ENCODE data around the gene VSNL1. TPM values are rescaled to one million over a fixed set of nuclear protein-coding genes. Genes with fewer than 3 reads are reported as not detected.
A peak's percentile ranks its signal among the peaks of the same experiment; 100 is the strongest.

VSNL1 gene
- polyA plus RNA-seq (2013) = 0.25 TPM in 2 replicates

DNA sequence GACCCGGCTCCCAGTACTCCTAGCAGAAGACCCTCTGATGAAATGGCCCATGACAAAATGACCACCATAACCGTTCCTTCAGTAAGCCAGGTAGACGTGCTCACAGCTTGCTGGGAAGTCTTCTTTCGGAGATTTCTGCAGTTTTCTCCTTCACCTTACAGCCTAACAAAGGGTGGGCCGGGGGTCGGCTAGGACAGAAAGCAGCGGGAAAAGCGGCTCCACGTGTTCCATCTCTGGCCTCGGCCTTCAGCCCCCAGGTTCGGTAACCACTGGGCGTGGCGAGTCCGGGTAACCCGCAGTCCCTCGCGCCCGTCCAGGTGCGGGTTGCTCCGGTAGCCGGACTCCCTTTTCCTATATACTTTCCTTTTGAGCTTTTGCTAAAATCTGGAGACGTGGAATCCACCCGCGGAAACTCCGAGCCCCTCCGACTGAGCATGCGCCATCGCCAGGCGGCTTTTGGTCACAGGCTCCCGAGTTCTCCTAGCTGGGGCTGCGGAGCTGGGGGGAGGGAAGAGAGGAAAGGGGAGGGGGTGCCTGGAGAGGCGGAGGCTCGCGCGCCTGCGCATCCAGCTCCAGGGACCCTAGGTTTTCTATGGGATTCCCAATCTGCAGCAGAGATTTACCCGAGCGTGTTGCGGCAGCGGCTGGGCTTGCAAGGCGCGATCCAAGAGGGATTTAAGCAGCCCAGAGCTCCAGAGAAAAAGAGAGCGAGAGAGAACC, at the start of gene VSNL1:
Gene VSNL1, plus strand, starts transcription at position 604 of the 720 bp plus-strand sequence. CDS start 51,379 bp downstream, outside the sequence.
- Histone ChIP-seq H4K91ac (ENCODE audit: low read depth, low read length) (peak within 1 kb of the TSS; percentile 8), H3K4me1 (ENCODE audit: control insufficient read depth in 1 of 2, insufficient read depth in 2 of 2, low read length in 2 of 2) (peaks cover 4 to 11% of the 10 kb centered on the region in 2 experiments), H3K9ac (ENCODE audit: low read length) (peak within 1 kb of the TSS; percentile 0), H3K18ac (ENCODE audit: low read length) (peak within 1 kb of the TSS; percentile 1), H3K4ac (ENCODE audit: low read depth, low read length) (no peak within 1 kb of the TSS), H3K14ac (ENCODE audit: low read length) (peak within 1 kb of the TSS; percentile 32), H3K79me2 (ENCODE audit: control insufficient read depth, insufficient read depth, low read length, poor library complexity) (peaks cover 2% of the 10 kb centered on the region), H3K27ac (ENCODE audit: low read depth, low read length) (peak within 1 kb of the TSS; percentile 46), H3K4me3 (ENCODE audit: low read depth, low read length) (peak within 1 kb of the TSS; percentile 70), H2BK12ac (ENCODE audit: low read length) (peak within 1 kb of the TSS; percentile 4), H2AK5ac (ENCODE audit: low read length) (no peak within 1 kb of the TSS), H2BK120ac (ENCODE audit: insufficient read depth, low read length, poor library complexity) (peak within 1 kb of the TSS; percentile 30), H3K79me1 (ENCODE audit: low read length) (no peaks in the 10 kb centered on the region), H4K12ac (ENCODE audit: low read depth, low read length) (peak within 1 kb of the TSS; percentile 94), H3K27me3 (ENCODE audit: insufficient read depth, low read length) (no peaks in the 10 kb centered on the region), H3K4me2 (ENCODE audit: low read length) (peak within 1 kb of the TSS; percentile 99), H2BK5ac (ENCODE audit: low read depth, low read length, poor library complexity) (peak within 1 kb of the TSS; percentile 61), H4K8ac (ENCODE audit: low read depth, low read length) (peak within 1 kb of the TSS; percentile 90), H2AFZ (ENCODE audit: insufficient read depth, low read length, poor library complexity) (peak within 1 kb of the TSS; percentile 58), H3K23ac (ENCODE audit: low read length) (no peak within 1 kb of the TSS), H3K36me3 (ENCODE audit: control insufficient read depth in 1 of 2, insufficient read depth in 2 of 2, low read length in 2 of 2) (no peaks in the 10 kb centered on the region), H3K9me3 (ENCODE audit: insufficient read depth, low read depth, low read length) (no peaks in the 10 kb centered on the region)
- no CpG with 5 or more reads among the region's 43 CpGs for WGBS (ENCODE audit: extremely low coverage, insufficient coverage, insufficient read length)
- DNase-seq = peak; percentile 92 to 94

DNA sequence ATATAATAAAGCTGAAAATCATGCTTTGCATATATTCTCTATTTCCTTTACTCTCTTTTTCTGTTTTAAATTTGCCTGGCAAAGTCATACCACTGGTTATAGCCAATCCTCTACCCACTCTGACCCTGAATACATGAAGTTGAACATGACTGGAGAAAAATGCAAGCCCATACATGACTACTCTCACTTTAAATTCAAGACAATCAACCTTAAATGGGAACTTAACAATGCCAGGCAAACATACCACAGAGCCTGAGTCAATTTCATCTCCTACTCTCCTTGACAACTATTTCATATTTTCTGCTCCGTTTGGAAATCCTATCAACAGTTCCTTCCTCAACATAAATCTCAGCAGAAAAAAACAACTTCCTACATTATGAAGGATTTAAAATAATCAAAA, 44.9 kb upstream of the VSNL1 start:
- Histone ChIP-seq H4K8ac (ENCODE audit: low read depth, low read length) (no peak overlapping the region), H3K79me1 (ENCODE audit: low read length) (no peaks in the 10 kb centered on the region)
- no CpG with 5 or more reads among the region's 1 CpG for WGBS (ENCODE audit: extremely low coverage, insufficient coverage, insufficient read length)

DNA sequence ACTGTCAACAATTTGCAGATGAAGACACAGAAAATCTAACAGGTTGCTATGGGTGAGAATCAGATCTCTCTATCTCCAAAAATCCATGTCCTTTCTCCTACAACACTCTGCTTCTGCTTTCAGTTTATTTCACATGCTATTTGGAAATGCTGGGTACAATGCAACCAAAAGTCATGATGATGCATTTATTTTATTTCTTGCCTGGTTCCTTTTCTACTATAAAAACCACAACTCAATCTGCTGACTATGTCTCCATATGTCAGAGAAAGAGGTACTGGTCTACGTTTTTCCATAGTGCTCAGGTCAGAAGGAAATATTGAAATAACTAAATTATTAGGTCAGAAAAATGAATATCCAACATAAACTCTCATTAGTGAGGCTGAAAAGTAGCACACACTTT, 42.8 kb upstream of the VSNL1 start:
- H3K27ac ChIP-seq (ENCODE audit: low read depth, low read length) = no peak overlapping the region
- H3K4me1 ChIP-seq (ENCODE audit: control insufficient read depth in 1 of 2, insufficient read depth in 2 of 2, low read length in 2 of 2) = no peaks in the 10 kb centered on the region
- no peak overlapping the region for H3K14ac ChIP-seq (ENCODE audit: low read length)
- H3K4me3 ChIP-seq (ENCODE audit: low read depth, low read length) = no peak overlapping the region
- no peak overlapping the region for H3K4me2 ChIP-seq (ENCODE audit: low read length)
- H3K27me3 ChIP-seq (ENCODE audit: insufficient read depth, low read length) = no peaks in the 10 kb centered on the region
- no peak overlapping the region for H2BK5ac ChIP-seq (ENCODE audit: low read depth, low read length, poor library complexity)
- WGBS (ENCODE audit: extremely low coverage, insufficient coverage, insufficient read length) = no CpG with 5 or more reads among the region's 1 CpG
- H3K79me2 ChIP-seq (ENCODE audit: control insufficient read depth, insufficient read depth, low read length, poor library complexity) = no peaks in the 10 kb centered on the region
- DNase-seq = no peak
- no peak overlapping the region for H4K12ac ChIP-seq (ENCODE audit: low read depth, low read length)
- H3K79me1 ChIP-seq (ENCODE audit: low read length) = no peaks in the 10 kb centered on the region
- no peaks in the 10 kb centered on the region for H3K9me3 ChIP-seq (ENCODE audit: insufficient read depth, low read depth, low read length)
- H3K18ac ChIP-seq (ENCODE audit: low read length) = no peak overlapping the region
- no peaks in the 10 kb centered on the region for H3K36me3 ChIP-seq (ENCODE audit: control insufficient read depth in 1 of 2, insufficient read depth in 2 of 2, low read length in 2 of 2)
- no peak overlapping the region for H3K4ac ChIP-seq (ENCODE audit: low read depth, low read length)
- no peak overlapping the region for H3K9ac ChIP-seq (ENCODE audit: low read length)
- no peak overlapping the region for H3K23ac ChIP-seq (ENCODE audit: low read length)
- H4K8ac ChIP-seq (ENCODE audit: low read depth, low read length) = no peak overlapping the region
- H4K91ac ChIP-seq (ENCODE audit: low read depth, low read length) = no peak overlapping the region
- H2AK5ac ChIP-seq (ENCODE audit: low read length) = no peak overlapping the region
- H2AFZ ChIP-seq (ENCODE audit: insufficient read depth, low read length, poor library complexity) = no peak overlapping the region
- H2BK12ac ChIP-seq (ENCODE audit: low read length) = no peak overlapping the region
- no peak overlapping the region for H2BK120ac ChIP-seq (ENCODE audit: insufficient read depth, low read length, poor library complexity)

More for the DNA sequence above, 44.9 kb upstream of the VSNL1 start:
- H3K4me2 ChIP-seq (ENCODE audit: low read length) = no peak overlapping the region
- DNase-seq = no peak
- no peak overlapping the region for H2AFZ ChIP-seq (ENCODE audit: insufficient read depth, low read length, poor library complexity)
- no peaks in the 10 kb centered on the region for H3K36me3 ChIP-seq (ENCODE audit: control insufficient read depth in 1 of 2, insufficient read depth in 2 of 2, low read length in 2 of 2)
- H3K4ac ChIP-seq (ENCODE audit: low read depth, low read length) = no peak overlapping the region
- no peak overlapping the region for H3K14ac ChIP-seq (ENCODE audit: low read length)
- no peak overlapping the region for H3K23ac ChIP-seq (ENCODE audit: low read length)
- no peak overlapping the region for H2BK120ac ChIP-seq (ENCODE audit: insufficient read depth, low read length, poor library complexity)
- no peak overlapping the region for H2AK5ac ChIP-seq (ENCODE audit: low read length)
- H3K27ac ChIP-seq (ENCODE audit: low read depth, low read length) = no peak overlapping the region
- no peak overlapping the region for H3K9ac ChIP-seq (ENCODE audit: low read length)
- no peak overlapping the region for H2BK5ac ChIP-seq (ENCODE audit: low read depth, low read length, poor library complexity)
- H2BK12ac ChIP-seq (ENCODE audit: low read length) = no peak overlapping the region
- no peak overlapping the region for H4K91ac ChIP-seq (ENCODE audit: low read depth, low read length)
- H3K4me1 ChIP-seq (ENCODE audit: control insufficient read depth in 1 of 2, insufficient read depth in 2 of 2, low read length in 2 of 2) = no peaks in the 10 kb centered on the region
- no peaks in the 10 kb centered on the region for H3K27me3 ChIP-seq (ENCODE audit: insufficient read depth, low read length)
- H3K18ac ChIP-seq (ENCODE audit: low read length) = no peak overlapping the region
- H4K12ac ChIP-seq (ENCODE audit: low read depth, low read length) = no peak overlapping the region
- no peaks in the 10 kb centered on the region for H3K9me3 ChIP-seq (ENCODE audit: insufficient read depth, low read depth, low read length)
- no peaks in the 10 kb centered on the region for H3K79me2 ChIP-seq (ENCODE audit: control insufficient read depth, insufficient read depth, low read length, poor library complexity)
- no peak overlapping the region for H3K4me3 ChIP-seq (ENCODE audit: low read depth, low read length)

GRCh38 chr2:17506736-17507616, 33.5 kb upstream of the VSNL1 start:
- no peak overlapping the region for H3K4ac ChIP-seq (ENCODE audit: low read depth, low read length)
- H3K9ac ChIP-seq (ENCODE audit: low read length) = no peak overlapping the region
- H3K79me1 ChIP-seq (ENCODE audit: low read length) = no peaks in the 10 kb centered on the region
- no peak overlapping the region for H3K4me3 ChIP-seq (ENCODE audit: low read depth, low read length)
- no peak overlapping the region for H3K23ac ChIP-seq (ENCODE audit: low read length)
- H3K79me2 ChIP-seq (ENCODE audit: control insufficient read depth, insufficient read depth, low read length, poor library complexity) = no peaks in the 10 kb centered on the region
- no peak overlapping the region for H4K12ac ChIP-seq (ENCODE audit: low read depth, low read length)
- H3K14ac ChIP-seq (ENCODE audit: low read length) = no peak overlapping the region
- H2BK120ac ChIP-seq (ENCODE audit: insufficient read depth, low read length, poor library complexity) = no peak overlapping the region
- no peak overlapping the region for H4K8ac ChIP-seq (ENCODE audit: low read depth, low read length)
- WGBS (ENCODE audit: extremely low coverage, insufficient coverage, insufficient read length) = no CpG with 5 or more reads among the region's 2 CpGs
- H2AK5ac ChIP-seq (ENCODE audit: low read length) = no peak overlapping the region
- H3K27ac ChIP-seq (ENCODE audit: low read depth, low read length) = no peak overlapping the region
- H3K18ac ChIP-seq (ENCODE audit: low read length) = no peak overlapping the region
- peak in 1 of 2 donors; percentile 15 for DNase-seq
- no peak overlapping the region for H3K4me2 ChIP-seq (ENCODE audit: low read length)
- H3K36me3 ChIP-seq (ENCODE audit: control insufficient read depth in 1 of 2, insufficient read depth in 2 of 2, low read length in 2 of 2) = no peaks in the 10 kb centered on the region
- no peak overlapping the region for H4K91ac ChIP-seq (ENCODE audit: low read depth, low read length)
- no peak overlapping the region for H2AFZ ChIP-seq (ENCODE audit: insufficient read depth, low read length, poor library complexity)
- no peaks in the 10 kb centered on the region for H3K4me1 ChIP-seq (ENCODE audit: control insufficient read depth in 1 of 2, insufficient read depth in 2 of 2, low read length in 2 of 2)
- H3K27me3 ChIP-seq (ENCODE audit: insufficient read depth, low read length) = no peaks in the 10 kb centered on the region
- H3K9me3 ChIP-seq (ENCODE audit: insufficient read depth, low read depth, low read length) = no peaks in the 10 kb centered on the region
- no peak overlapping the region for H2BK5ac ChIP-seq (ENCODE audit: low read depth, low read length, poor library complexity)
- H2BK12ac ChIP-seq (ENCODE audit: low read length) = no peak overlapping the region
